OCI-M1 (cell line): ENCODE results near the gene DOCK8.
"Not testable (repeated sequence)": the region's sequence is repeated elsewhere in the genome, so short reads cannot be mapped to it uniquely, and the experiment has no call there.

Experiments used
- DNase-seq: peaks from one replicate; lab custom pipeline; 2025; lab: John Stamatoyannopoulos, UW

DOCK8 gene

GRCh38 chr9:224582-225520, 10.2 kb downstream of the DOCK8 start:
- no peak for DNase-seq

DNA sequence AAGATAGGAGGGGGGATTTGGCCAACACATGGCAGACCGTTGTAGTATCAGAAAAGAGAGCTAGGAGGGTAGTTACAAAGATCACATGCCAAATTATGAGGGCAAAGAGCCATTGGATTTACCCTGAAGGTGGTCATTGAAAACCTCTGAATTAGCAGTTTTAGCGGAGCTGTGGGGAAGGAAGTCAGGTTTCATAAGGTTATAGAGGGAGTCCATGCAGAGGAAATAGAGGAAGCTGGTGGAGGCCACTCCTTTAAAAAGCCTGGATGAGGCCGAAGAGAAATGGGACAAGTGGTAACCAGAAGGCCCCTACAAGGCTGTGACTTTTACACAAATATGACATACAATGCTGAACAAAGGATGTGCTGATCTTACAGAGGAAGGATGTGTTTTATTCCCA, 13.2 kb downstream of the DOCK8 start:
- no peak for DNase-seq

DNA sequence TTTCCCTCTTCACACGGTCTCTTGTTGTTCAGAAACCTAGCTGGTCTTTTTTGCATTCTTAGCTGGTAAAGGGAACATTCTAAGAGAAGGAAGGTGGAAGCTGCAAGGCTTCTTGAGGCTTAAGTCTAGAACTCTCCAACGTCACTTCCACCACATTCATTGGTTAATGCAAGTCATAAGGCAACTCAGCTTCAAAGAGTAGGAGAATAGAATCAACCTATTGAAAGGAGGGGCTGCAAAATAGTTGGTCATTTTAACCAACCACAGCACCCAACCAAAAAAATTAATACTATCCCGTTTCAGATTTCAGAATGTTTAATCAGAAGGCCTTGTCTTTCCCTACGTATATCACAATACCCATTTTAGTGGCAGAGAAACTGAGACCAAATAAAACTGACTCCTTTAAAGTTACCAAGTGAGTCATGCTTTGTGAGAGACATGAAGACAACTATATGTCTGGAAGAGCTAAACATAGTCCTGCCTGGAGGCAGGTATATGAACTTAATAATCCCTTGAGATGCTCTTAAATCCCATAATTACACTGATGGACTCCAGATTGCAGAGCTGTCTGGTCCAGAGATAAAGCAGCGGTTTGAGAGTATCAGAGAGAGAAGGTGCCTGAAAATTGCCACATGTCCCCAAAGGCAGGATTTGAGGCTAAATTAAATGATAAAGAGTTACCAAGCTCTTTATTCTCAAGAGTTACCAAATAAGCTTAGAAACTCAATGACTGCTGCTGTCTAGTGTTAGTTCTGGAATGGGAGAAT, 14.4 kb downstream of the DOCK8 start:
- no peak for DNase-seq

DNA sequence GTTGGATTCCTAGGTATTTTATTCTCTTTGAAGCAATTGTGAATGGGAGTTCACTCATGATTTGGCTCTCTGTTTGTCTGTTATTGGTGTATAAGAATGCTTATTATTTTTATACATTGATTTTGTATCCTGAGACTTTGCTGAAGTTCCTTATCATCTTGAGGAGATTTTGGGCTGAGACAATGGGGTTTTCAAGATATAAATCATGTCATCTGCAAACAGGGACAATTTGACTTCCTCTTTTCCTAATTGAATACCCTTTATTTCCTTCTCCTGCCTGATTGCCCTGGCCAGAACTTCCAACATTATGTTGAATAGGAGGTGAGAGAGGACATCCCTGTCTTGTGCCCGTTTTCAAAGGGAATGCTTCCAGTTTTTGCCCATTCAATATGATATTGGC, 17.0 kb downstream of the DOCK8 start:
- not testable (repeated sequence) for DNase-seq

GRCh38 chr9:233708-234107, 19.0 kb downstream of the DOCK8 start:
- not testable (repeated sequence) for DNase-seq

- peak; percentile 89 for DNase-seq
Observed at GRCh38 chr9:237141-237857, 22.6 kb downstream of the DOCK8 start.

- peak; percentile 89 for DNase-seq
Observed at GRCh38 chr9:237858-238345, 23.2 kb downstream of the DOCK8 start.

DNA sequence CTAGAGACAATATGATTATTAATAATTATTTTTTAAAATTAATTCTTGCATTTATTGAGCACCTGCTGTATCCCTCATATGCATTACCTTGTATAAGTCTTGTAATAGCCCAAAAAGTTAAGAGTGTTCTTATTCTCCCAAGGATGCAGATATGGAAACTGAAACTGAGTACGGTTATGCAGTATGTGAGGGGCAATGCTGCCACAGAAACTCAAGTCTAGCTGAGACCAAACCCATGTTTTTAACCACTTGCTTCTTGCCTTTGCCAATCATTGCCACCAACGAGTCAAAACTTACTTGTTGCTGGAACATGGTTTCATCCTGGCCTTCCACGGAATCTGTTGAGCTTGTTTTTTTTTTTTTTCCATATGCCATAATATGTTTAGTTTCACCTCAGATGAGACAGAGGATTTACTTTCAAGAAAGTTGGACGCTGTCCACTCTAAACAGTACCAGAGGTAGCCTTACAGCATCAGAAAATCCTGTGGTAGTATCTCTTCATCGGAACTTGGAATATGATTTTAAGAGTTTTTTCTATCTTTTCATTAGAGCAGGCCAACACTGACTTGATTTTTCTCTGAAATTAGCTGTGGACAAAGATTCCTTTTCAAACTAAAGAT, 27.9 kb downstream of the DOCK8 start:
- DNase-seq = peak; percentile 16

GRCh38 chr9:248278-248961, 33.8 kb downstream of the DOCK8 start:
- DNase-seq = no peak

DNA sequence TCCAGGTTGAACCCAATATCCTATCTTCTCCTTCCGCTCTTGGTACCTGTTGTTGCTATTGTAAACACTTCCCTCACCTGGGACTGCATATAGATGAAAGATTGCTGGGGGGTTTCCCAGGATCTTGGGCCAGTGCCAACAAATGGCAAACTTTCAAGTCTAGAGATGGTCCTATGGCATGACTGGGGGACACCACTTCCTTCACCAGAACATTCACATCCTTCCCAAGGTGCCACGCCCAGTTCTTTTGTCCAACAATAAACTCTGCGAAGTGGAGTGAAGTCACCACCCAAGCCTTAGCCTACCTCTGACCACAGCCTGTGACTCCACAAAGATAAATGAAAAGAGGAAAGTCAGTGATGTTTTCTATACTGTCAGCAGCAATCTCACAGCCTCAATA, 34.4 kb downstream of the DOCK8 start:
- DNase-seq = peak; percentile 67

DNA sequence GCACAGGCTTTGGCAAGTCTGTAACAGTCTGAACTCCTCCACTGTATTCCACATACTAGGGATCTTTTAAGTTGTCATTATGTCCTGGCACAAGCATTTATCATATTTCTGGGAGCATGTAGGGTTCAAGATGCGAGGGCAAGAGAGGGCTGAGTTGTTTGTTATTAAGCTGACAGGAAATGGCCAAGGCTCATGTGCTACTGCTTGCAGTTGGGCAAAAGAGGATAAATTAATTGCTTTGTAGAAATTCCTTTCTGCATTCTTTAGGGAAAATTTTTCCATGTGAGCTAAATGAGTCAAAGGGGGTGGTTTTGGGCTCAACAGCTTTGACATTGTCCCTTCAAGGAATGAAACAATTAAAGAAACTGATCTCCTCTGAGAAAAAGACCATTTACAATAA, 35.4 kb downstream of the DOCK8 start:
- no peak for DNase-seq

- DNase-seq = peak; percentile 12
Observed at GRCh38 chr9:250625-251024, 36.0 kb downstream of the DOCK8 start.

GRCh38 chr9:251398-251797, 36.7 kb downstream of the DOCK8 start:
- peak; percentile 64 for DNase-seq

GRCh38 chr9:253539-253938, 38.9 kb downstream of the DOCK8 start:
- no peak for DNase-seq

DNA sequence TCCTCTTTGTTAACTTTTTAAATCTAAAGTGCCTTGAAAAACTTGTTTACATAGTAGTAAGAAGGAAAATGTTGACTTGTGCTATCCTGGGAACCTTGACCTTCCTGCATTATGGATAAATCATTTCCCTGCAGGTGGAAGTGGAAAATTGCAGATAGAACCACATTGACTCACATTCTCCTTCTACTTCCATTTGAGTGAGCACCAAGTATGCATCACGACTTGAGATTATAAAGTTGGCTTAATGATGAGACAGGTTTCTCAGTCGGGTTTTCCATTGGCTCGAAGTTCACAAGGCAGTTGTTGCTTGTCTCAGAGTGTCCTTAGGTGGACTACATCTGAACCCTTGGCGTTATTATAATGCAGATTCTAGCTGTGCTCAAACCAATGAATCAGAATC, 39.9 kb downstream of the DOCK8 start:
- DNase-seq = no peak

DNA sequence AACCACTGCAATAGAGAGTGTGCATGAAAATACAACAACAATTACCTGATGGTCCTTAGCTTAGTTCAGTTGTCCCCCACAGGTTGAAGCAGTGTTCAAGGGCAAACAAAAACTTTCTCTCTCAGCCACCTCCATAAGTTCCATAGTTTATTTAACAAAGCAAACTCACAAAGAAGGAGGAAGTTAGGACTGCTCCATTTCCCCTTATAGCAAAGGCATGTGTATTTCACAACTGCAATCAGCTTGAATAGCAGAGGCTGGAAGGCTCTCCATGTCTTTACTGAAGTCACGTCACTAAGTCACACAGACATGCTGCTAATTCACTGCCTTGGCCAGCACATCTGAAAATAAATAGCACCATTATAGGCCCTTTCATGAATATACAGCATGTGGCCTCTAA, 43.3 kb downstream of the DOCK8 start:
- DNase-seq = peak; percentile 61

DNA sequence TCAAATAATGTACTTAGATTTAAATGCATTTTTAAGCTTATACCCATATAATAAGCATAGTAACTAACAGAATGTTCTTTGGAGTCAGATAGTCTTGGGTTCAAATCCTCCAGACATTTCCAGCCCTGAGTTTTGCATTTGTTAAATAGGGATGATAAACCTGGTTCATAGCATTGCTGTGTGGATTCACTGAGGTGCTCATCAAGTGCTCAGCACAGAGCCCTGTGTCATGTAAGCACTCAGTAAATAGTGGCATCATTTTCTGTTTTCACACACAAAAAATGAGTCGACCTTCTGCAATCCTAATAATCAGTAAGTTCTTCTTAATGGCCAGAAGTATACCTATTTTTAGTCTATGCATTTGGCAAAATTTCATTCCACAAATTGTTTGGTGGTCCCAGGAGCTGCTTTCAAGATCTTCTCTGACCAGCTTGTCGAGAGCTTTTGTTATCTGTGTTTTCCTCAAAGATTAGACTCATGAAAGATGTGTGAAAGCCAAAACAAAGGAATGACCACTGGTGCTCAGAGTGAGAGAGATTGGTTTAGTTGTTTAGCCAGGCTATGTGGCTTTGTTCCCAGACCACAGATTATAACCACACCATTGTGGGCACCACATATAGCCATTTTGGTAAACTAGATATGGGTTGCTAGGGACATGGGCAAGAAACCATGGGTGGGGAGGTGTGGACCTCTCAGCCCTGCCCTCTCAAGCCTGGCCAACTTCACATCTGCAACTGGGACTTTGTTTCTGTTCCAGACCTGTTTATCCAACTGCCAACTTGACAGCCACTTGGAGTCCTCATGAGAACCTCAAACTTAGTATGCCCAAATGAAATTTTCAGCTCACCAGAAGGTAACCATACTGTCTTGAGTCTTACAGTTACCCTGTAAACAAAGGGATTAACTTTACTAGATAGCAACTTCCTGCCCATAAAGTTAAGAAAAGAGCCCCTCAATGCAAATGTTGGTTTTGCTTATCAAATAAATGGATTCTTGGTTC, 45.0 kb downstream of the DOCK8 start:
- DNase-seq = peak; percentile 76

GRCh38 chr9:264231-264630, 49.6 kb downstream of the DOCK8 start:
- DNase-seq = no peak

DNA sequence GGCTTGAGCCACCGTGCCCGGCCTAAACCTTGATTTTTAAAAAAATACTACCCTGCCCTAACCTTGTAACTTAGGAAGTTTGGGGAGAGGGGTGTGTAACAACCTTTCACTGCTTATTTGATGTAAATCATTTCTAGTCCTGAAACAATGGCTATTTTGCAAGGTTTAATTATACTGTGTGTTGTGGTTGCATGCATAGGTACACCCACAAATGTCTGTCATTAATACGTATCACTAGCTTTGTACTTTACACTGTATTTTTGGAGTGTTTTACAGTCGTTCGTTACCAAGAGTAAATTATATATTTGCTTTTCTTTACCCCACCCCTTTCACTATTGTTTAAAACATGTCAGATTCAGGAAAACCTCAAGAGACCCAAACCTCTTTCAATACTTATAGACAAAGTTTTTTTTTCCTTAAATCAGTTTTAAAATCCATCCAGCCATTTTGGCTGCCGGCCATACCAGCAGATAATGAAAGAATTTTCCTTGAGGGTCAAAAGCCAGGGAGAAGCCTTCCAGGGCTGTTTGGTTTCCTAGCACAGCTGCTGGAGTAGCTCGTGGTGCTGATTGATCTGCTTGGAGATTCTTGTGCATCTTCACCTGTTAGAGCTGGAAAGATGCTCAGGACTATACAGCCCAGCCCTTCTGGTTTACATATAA, 50.7 kb downstream of the DOCK8 start:
- DNase-seq = no peak
